Prostate gland (tissue), 2 donors: ENCODE measurements around the gene PTPRA.
A peak's percentile ranks its signal among the peaks of the same experiment; 100 is the strongest.

Source experiments
- POLR2A ChIP-seq: fragments of 450-650 bp; IDR thresholded peaks from one replicate; pipeline ENCODE4 v1.6.1; 2016; ENCODE audit warnings: antibody characterized with exemption, mild to moderate bottlenecking
- POLR2AphosphoS5 ChIP-seq: sonication (generic); formaldehyde crosslinking; IDR thresholded peaks from one replicate; pipeline ENCODE4 v1.6.1; 2017; ENCODE audit warnings: antibody characterized with exemption
- TF ChIP-seq, protein P1 (sequence below), 4 experiments: fragments of 200-600 bp in 2 of 4; fragments of 450-650 bp in 2 of 4; sonication (generic) in 2 of 4; IDR thresholded peaks; 1 replicate in 3 of 4; 2 replicates in 1 of 4; pipeline ENCODE4 v1.5.1; 2016 to 2019; ENCODE audit warnings: antibody characterized with exemption in 4 of 4, mild to moderate bottlenecking in 2 of 4, moderate library complexity in 2 of 4

- TF ChIP-seq POLR2A (peak; percentile 46), POLR2AphosphoS5 (peak; percentile 81)
- TF ChIP-seq, protein P1, sequence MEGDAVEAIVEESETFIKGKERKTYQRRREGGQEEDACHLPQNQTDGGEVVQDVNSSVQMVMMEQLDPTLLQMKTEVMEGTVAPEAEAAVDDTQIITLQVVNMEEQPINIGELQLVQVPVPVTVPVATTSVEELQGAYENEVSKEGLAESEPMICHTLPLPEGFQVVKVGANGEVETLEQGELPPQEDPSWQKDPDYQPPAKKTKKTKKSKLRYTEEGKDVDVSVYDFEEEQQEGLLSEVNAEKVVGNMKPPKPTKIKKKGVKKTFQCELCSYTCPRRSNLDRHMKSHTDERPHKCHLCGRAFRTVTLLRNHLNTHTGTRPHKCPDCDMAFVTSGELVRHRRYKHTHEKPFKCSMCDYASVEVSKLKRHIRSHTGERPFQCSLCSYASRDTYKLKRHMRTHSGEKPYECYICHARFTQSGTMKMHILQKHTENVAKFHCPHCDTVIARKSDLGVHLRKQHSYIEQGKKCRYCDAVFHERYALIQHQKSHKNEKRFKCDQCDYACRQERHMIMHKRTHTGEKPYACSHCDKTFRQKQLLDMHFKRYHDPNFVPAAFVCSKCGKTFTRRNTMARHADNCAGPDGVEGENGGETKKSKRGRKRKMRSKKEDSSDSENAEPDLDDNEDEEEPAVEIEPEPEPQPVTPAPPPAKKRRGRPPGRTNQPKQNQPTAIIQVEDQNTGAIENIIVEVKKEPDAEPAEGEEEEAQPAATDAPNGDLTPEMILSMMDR (IDR thresholded peaks at IDR 0.05), result no peak
These were observed 32.9 kb upstream of the PTPRA start, which contains the start of the genes PCED1A and VPS16 for GRCh38 chr20:2840138-2840966.
